ENCODE results near the gene NUDT15.

NUDT15 gene

GRCh38 chr13:48012668-48013067, 24.9 kb upstream of the NUDT15 start:
- TF ChIP-seq CTCF (conservative IDR thresholded peaks at IDR 0.05; ENCODE audit: low read depth, low read length): no peak
- no peak overlapping the region for H3K4me2 ChIP-seq
- H3K36me3 ChIP-seq (ENCODE audit: insufficient read depth): no peaks in the 10 kb centered on the region
- H3K27me3 ChIP-seq (ENCODE audit: insufficient read depth, low read depth): no peaks in the 10 kb centered on the region
- H3K27ac ChIP-seq: no peak overlapping the region
- H2AFZ ChIP-seq (ENCODE audit: low read depth): no peak overlapping the region
- no peak overlapping the region for H3K9ac ChIP-seq
- H3K4me3 ChIP-seq (IDR thresholded peaks at IDR 0.05; ENCODE audit: insufficient read depth, low read depth, low read length): no peak overlapping the region
- peaks cover 7% of the 10 kb centered on the region for H3K4me1 ChIP-seq (ENCODE audit: low read depth, poor library complexity, severe bottlenecking)
- no peaks in the 10 kb centered on the region for H3K79me2 ChIP-seq (ENCODE audit: insufficient read depth, low read depth)
- no peaks in the 10 kb centered on the region for H4K20me1 ChIP-seq (ENCODE audit: insufficient read depth)

- H3K79me2 ChIP-seq (ENCODE audit: insufficient read depth, low read depth): no peaks in the 10 kb centered on the region
- H3K4me2 ChIP-seq: no peak overlapping the region
- no peaks in the 10 kb centered on the region for H3K27me3 ChIP-seq (ENCODE audit: insufficient read depth, low read depth)
- H4K20me1 ChIP-seq (ENCODE audit: insufficient read depth): no peaks in the 10 kb centered on the region
- H2AFZ ChIP-seq (ENCODE audit: low read depth): no peak overlapping the region
- no peak overlapping the region for H3K4me3 ChIP-seq (IDR thresholded peaks at IDR 0.05; ENCODE audit: insufficient read depth, low read depth, low read length)
- H3K4me1 ChIP-seq (ENCODE audit: low read depth, poor library complexity, severe bottlenecking): peaks cover 2% of the 10 kb centered on the region
- no peak for TF ChIP-seq CTCF (conservative IDR thresholded peaks at IDR 0.05; ENCODE audit: low read depth, low read length)
- H3K9ac ChIP-seq: no peak overlapping the region
- no peak overlapping the region for H3K27ac ChIP-seq
- no peaks in the 10 kb centered on the region for H3K36me3 ChIP-seq (ENCODE audit: insufficient read depth)
Observed at GRCh38 chr13:48014359-48014758, 23.2 kb upstream of the NUDT15 start.

GRCh38 chr13:48018637-48019036, 18.9 kb upstream of the NUDT15 start:
- Histone ChIP-seq H3K36me3 (ENCODE audit: insufficient read depth) (no peaks in the 10 kb centered on the region), H3K4me3 (IDR thresholded peaks at IDR 0.05; ENCODE audit: insufficient read depth, low read depth, low read length) (no peak overlapping the region)

GRCh38 chr13:48019796-48020195, 17.7 kb upstream of the NUDT15 start:
- H3K4me3 ChIP-seq (IDR thresholded peaks at IDR 0.05; ENCODE audit: insufficient read depth, low read depth, low read length): no peak overlapping the region
- H3K36me3 ChIP-seq (ENCODE audit: insufficient read depth): no peaks in the 10 kb centered on the region
- H3K27ac ChIP-seq: no peak overlapping the region
- no peaks in the 10 kb centered on the region for H4K20me1 ChIP-seq (ENCODE audit: insufficient read depth)
- no peak for TF ChIP-seq CTCF (conservative IDR thresholded peaks at IDR 0.05; ENCODE audit: low read depth, low read length)
- H3K27me3 ChIP-seq (ENCODE audit: insufficient read depth, low read depth): no peaks in the 10 kb centered on the region
- no peaks in the 10 kb centered on the region for H3K4me1 ChIP-seq (ENCODE audit: low read depth, poor library complexity, severe bottlenecking)
- H2AFZ ChIP-seq (ENCODE audit: low read depth): no peak overlapping the region
- no peak overlapping the region for H3K4me2 ChIP-seq
- H3K79me2 ChIP-seq (ENCODE audit: insufficient read depth, low read depth): no peaks in the 10 kb centered on the region
- no peak overlapping the region for H3K9ac ChIP-seq

More at GRCh38 chr13:48018637-48019036, 18.9 kb upstream of the NUDT15 start:
- TF ChIP-seq CTCF (conservative IDR thresholded peaks at IDR 0.05; ENCODE audit: low read depth, low read length): no peak
- no peaks in the 10 kb centered on the region for H3K4me1 ChIP-seq (ENCODE audit: low read depth, poor library complexity, severe bottlenecking)
- no peaks in the 10 kb centered on the region for H4K20me1 ChIP-seq (ENCODE audit: insufficient read depth)
- H3K4me2 ChIP-seq: no peak overlapping the region
- no peak overlapping the region for H2AFZ ChIP-seq (ENCODE audit: low read depth)
- H3K27me3 ChIP-seq (ENCODE audit: insufficient read depth, low read depth): no peaks in the 10 kb centered on the region
- H3K79me2 ChIP-seq (ENCODE audit: insufficient read depth, low read depth): no peaks in the 10 kb centered on the region
- H3K9ac ChIP-seq: no peak overlapping the region
- no peak overlapping the region for H3K27ac ChIP-seq

All from KMS-11 (cell line).